ENCODE results near the gene PLVAP.

- TF ChIP-seq CTCF (IDR thresholded peaks at IDR 0.05) (no peak), REST (IDR thresholded peaks at IDR 0.05; ENCODE audit: insufficient read depth in 1 of 2, low read depth in 2 of 2, low read length in 1 of 2) (no peak)
Observed at GRCh38 chr19:17325881-17326594, 51.1 kb downstream of the PLVAP start.
